GM12878 (cell line): ENCODE data around the gene KLF4.

ENCODE experiments used
- BHLHE40 ChIP-seq, 2 experiments: fragments of 450-650 bp in 1 of 2; IDR thresholded peaks; 2 replicates each; pipeline ENCODE4 v1.6.1; 2011 to 2017; ENCODE audit warnings: low read depth in 2 of 2, borderline replicate concordance in 1 of 2, improper control_type of control experiment in 1 of 2, low read length in 1 of 2, mild to moderate bottlenecking in 1 of 2
- GABPA ChIP-seq: IDR thresholded peaks from 2 replicates; pipeline ENCODE4 v1.6.1; 2014; ENCODE audit warnings: antibody characterized with exemption, low read depth, mild to moderate bottlenecking, inconsistent platforms
- MYC ChIP-seq: IDR thresholded peaks from 2 replicates; pipeline ENCODE4 v1.6.1; 2011; ENCODE audit warnings: mild to moderate bottlenecking, low read length, moderate library complexity, inconsistent platforms; ENCODE audit not compliant: insufficient read depth, insufficient replicate concordance, insufficient read length, severe bottlenecking
- PRDM15 ChIP-seq: fragments of 450-650 bp; formaldehyde crosslinking; IDR thresholded peaks from 2 replicates; pipeline ENCODE4 v1.4.0; 2020; ENCODE audit warnings: mild to moderate bottlenecking, moderate library complexity
- RFX5 ChIP-seq: IDR thresholded peaks from 2 replicates; pipeline ENCODE4 v1.6.1; 2011; ENCODE audit warnings: low read depth, low read length, improper control_type of control experiment
- ZNF24 ChIP-seq: fragments of 450-650 bp; IDR thresholded peaks from 2 replicates; pipeline ENCODE4 v1.6.1; 2017; ENCODE audit warnings: antibody characterized with exemption, mild to moderate bottlenecking
- TF ChIP-seq, protein P1 (sequence below), 3 experiments: IDR thresholded peaks in 2 of 3; conservative IDR thresholded peaks in 1 of 3; 2 replicates each; pipeline ENCODE4 v1.5.1; 2011; ENCODE audit warnings: low read depth in 3 of 3, low read length in 3 of 3, mild to moderate bottlenecking in 3 of 3, control low read depth in 2 of 3, moderate library complexity in 2 of 3, inconsistent platforms in 1 of 3, mixed read lengths in 1 of 3; ENCODE audit not compliant: control insufficient read depth in 2 of 3, insufficient read depth in 1 of 3; ENCODE audit errors: extremely low read depth in 1 of 3

DNA sequence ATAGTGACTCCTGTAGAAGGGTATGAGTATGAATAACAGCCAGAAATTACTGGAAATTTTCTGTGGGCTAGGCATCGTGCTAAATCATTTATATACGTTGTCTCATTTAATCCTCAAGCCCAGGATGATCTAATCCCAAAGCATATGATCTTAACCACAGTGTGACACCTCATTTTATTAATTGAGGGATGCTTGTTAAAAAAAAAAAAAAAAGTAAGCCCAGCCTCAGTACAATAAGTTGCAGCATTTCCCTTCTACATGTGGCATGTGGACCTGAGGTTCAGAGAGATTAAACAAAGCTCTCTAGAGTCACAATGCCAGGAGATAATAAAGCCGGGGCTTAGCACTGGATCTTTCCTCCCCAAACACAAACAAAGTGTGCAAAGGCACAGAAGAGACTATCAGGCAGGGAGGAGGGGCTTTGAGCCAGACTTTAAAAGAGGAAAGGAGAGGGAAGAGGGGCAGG lies 49.5 kb downstream of the KLF4 start:
- TF ChIP-seq MYC: no peak
- TF ChIP-seq RFX5: no peak
- TF ChIP-seq BHLHE40 (IDR thresholded peaks at IDR 0.05; ENCODE audit: borderline replicate concordance in 1 of 2, low read depth in 2 of 2, low read length in 1 of 2): no peak
- TF ChIP-seq ZNF24: no peak
- TF ChIP-seq PRDM15: no peak
- TF ChIP-seq, protein P1, sequence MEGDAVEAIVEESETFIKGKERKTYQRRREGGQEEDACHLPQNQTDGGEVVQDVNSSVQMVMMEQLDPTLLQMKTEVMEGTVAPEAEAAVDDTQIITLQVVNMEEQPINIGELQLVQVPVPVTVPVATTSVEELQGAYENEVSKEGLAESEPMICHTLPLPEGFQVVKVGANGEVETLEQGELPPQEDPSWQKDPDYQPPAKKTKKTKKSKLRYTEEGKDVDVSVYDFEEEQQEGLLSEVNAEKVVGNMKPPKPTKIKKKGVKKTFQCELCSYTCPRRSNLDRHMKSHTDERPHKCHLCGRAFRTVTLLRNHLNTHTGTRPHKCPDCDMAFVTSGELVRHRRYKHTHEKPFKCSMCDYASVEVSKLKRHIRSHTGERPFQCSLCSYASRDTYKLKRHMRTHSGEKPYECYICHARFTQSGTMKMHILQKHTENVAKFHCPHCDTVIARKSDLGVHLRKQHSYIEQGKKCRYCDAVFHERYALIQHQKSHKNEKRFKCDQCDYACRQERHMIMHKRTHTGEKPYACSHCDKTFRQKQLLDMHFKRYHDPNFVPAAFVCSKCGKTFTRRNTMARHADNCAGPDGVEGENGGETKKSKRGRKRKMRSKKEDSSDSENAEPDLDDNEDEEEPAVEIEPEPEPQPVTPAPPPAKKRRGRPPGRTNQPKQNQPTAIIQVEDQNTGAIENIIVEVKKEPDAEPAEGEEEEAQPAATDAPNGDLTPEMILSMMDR (IDR thresholded peaks at IDR 0.05 in 2 of 3, conservative IDR thresholded peaks at IDR 0.05 in 1 of 3; ENCODE audit: control insufficient read depth in 2 of 3, extremely low read depth in 1 of 3, insufficient read depth in 1 of 3, low read depth in 3 of 3, low read length in 3 of 3): no peak
- TF ChIP-seq GABPA: no peak
